ENCODE measurements around the gene KCNQ5. TPM values are rescaled to one million over a fixed set of nuclear protein-coding genes. Genes with fewer than 3 reads are reported as not detected.

Gene KCNQ5
- total and polyA plus RNA-seq, 11 donors = 0.06 to 0.18 TPM; not detected in 9

GRCh38 chr6:72675396-72675795 is 53.5 kb downstream of the KCNQ5 start:
- TF ChIP-seq, protein P1, sequence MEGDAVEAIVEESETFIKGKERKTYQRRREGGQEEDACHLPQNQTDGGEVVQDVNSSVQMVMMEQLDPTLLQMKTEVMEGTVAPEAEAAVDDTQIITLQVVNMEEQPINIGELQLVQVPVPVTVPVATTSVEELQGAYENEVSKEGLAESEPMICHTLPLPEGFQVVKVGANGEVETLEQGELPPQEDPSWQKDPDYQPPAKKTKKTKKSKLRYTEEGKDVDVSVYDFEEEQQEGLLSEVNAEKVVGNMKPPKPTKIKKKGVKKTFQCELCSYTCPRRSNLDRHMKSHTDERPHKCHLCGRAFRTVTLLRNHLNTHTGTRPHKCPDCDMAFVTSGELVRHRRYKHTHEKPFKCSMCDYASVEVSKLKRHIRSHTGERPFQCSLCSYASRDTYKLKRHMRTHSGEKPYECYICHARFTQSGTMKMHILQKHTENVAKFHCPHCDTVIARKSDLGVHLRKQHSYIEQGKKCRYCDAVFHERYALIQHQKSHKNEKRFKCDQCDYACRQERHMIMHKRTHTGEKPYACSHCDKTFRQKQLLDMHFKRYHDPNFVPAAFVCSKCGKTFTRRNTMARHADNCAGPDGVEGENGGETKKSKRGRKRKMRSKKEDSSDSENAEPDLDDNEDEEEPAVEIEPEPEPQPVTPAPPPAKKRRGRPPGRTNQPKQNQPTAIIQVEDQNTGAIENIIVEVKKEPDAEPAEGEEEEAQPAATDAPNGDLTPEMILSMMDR (IDR thresholded peaks at IDR 0.05) = no peak
- no peak for TF ChIP-seq POLR2A (IDR thresholded peaks at IDR 0.05)

GRCh38 chr6:72676995-72677394 is 55.1 kb downstream of the KCNQ5 start:
- no peaks in the 10 kb centered on the region for H3K4me1 ChIP-seq
- H3K36me3 ChIP-seq = no peaks in the 10 kb centered on the region
- H3K9me3 ChIP-seq = peaks cover 0 to 2% (median 0%) of the 10 kb centered on the region in 12 donors
- WGBS, 4 donors = 79 to 88% (median 85%) methylated on average over 3 of the region's 3 CpGs
- TF ChIP-seq POLR2A (IDR thresholded peaks at IDR 0.05) = no peak
- TF ChIP-seq, protein P1 (IDR thresholded peaks at IDR 0.05) = no peak
- DNase-seq (no peak), ATAC-seq (no peak)
- H3K4me3 ChIP-seq = no peak overlapping the region
- intact Hi-C loops (cut with DNase I) = no loop called here
- no peak overlapping the region for H3K27ac ChIP-seq
- H3K27me3 ChIP-seq = no peaks in the 10 kb centered on the region

More at GRCh38 chr6:72675396-72675795, 53.5 kb downstream of the KCNQ5 start:
- Histone ChIP-seq H3K27me3 (no peaks in the 10 kb centered on the region), H3K9me3 (peaks cover 0 to 2% (median 0%) of the 10 kb centered on the region in 12 donors), H3K36me3 (no peaks in the 10 kb centered on the region), H3K4me1 (no peaks in the 10 kb centered on the region), H3K4me3 (no peak overlapping the region), H3K27ac (no peak overlapping the region)
- DNase-seq (no peak), ATAC-seq (no peak)
- WGBS, 4 donors = 25 to 57% (median 48%) methylated on average over 1 of the region's 1 CpG
- intact Hi-C loops (cut with DNase I) = no loop called here

- WGBS, 4 donors = 78 to 97% (median 88%) methylated on average over 1 of the region's 1 CpG
- no peak overlapping the region for H3K4me3 ChIP-seq
- H3K27ac ChIP-seq = no peak overlapping the region
- intact Hi-C loops (cut with DNase I) = no loop called here
- no peaks in the 10 kb centered on the region for H3K36me3 ChIP-seq
- H3K4me1 ChIP-seq = no peaks in the 10 kb centered on the region
- no peak for ATAC-seq
- peaks cover 0 to 2% (median 0%) of the 10 kb centered on the region in 12 donors for H3K9me3 ChIP-seq
- H3K27me3 ChIP-seq = no peaks in the 10 kb centered on the region
- no peak for DNase-seq
- TF ChIP-seq, protein P1 (IDR thresholded peaks at IDR 0.05) = no peak
- no peak for TF ChIP-seq POLR2A (IDR thresholded peaks at IDR 0.05)
Measured at GRCh38 chr6:72677740-72678139, 55.9 kb downstream of the KCNQ5 start.

DNA sequence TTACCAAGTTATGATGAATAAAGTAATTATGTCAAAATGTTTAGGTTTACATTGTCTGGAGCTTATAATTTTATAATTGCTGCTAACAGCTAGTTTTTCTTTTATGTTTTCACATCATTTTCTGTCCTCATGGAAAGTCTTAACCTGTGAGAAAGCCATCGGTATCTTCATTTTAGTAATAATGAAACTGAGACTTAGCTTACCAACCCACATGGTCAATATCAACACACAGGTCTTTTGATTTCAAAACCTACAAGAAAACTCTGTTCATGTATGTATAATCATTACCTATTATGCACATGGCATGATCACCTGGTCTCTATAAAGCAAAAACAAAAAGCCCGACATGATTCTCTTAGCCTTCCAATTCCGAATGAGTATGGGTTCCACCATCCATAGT is 61.9 kb downstream of the KCNQ5 start:
- Histone ChIP-seq H3K4me1 (no peaks in the 10 kb centered on the region), H3K27ac (no peak overlapping the region), H3K4me3 (no peak overlapping the region), H3K36me3 (no peaks in the 10 kb centered on the region), H3K9me3 (peaks cover 0 to 1% (median 0%) of the 10 kb centered on the region in 12 donors), H3K27me3 (no peaks in the 10 kb centered on the region)
- no peak for ATAC-seq
- DNase-seq = no peak
- intact Hi-C loops (cut with DNase I) = no loop called here
- WGBS, 4 donors = 93 to 95% (median 94%) methylated on average over 3 of the region's 3 CpGs
- no peak for TF ChIP-seq POLR2A (IDR thresholded peaks at IDR 0.05)
- TF ChIP-seq, protein P1 (IDR thresholded peaks at IDR 0.05) = no peak
